HUES48 (cell line): ENCODE measurements around the gene USP22.

ENCODE experiments used
- H3K27ac ChIP-seq: one replicate; pipeline ENCODE4 v1.7.0; 2013; ENCODE audit warnings: low read depth, low read length, inconsistent platforms
- H3K27me3 ChIP-seq: 2 replicates; pipeline ENCODE4 v1.6.1; 2013; ENCODE audit warnings: mild to moderate bottlenecking, low read length; ENCODE audit not compliant: control insufficient read depth, insufficient read depth
- H3K36me3 ChIP-seq: 2 replicates; pipeline ENCODE4 v1.6.1; 2013; ENCODE audit warnings: low read length; ENCODE audit not compliant: control insufficient read depth, insufficient read depth
- H3K4me1 ChIP-seq: 2 replicates; pipeline ENCODE4 v1.6.1; 2013; ENCODE audit warnings: mild to moderate bottlenecking, low read length; ENCODE audit not compliant: control insufficient read depth, insufficient read depth
- H3K4me3 ChIP-seq: 2 replicates; pipeline ENCODE4 v1.5.1; 2013; ENCODE audit warnings: mild to moderate bottlenecking, low read depth, low read length
- H3K9ac ChIP-seq: 2 replicates; pipeline ENCODE4 v1.6.1; 2013; ENCODE audit warnings: mild to moderate bottlenecking, low read depth, low read length, moderate library complexity
- H3K9me3 ChIP-seq: 2 replicates; pipeline ENCODE4 v1.6.1; 2013; ENCODE audit warnings: low read length; ENCODE audit not compliant: control insufficient read depth, insufficient read depth

Gene USP22

DNA sequence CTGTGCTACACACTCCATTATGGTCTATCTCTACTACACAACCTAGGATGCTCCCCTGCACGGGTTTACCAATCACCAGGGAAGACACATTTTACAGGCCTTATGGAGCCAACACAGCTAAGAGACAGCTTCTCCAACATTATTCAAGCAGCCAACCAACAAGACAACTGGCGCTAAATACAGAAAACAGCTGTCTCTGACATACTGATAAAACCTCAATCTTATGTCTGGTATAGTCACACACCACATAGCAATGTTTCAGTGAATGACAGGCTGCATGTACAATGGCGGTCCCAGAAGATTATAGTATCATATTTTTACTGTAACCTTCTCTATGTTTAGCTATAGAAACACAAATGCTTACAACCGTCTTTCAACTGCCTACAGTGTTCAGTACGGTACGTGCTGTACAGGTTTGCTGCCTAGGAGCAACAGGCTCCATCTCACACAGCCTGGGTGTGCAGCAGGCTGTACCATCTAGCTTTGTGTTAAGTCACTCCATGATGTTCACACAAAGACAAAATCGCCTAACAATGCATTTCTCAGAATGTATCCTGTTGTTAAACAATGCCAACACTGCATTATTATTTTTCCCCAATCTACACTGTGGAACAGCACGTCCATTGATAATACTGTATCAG lies 10.9 kb downstream of the USP22 start:
- Histone ChIP-seq H3K27me3 (no peaks in the 10 kb centered on the region), H3K27ac (no peak overlapping the region), H3K4me1 (peaks cover 49% of the 10 kb centered on the region), H3K9me3 (no peaks in the 10 kb centered on the region), H3K9ac (no peak overlapping the region), H3K4me3 (no peak overlapping the region), H3K36me3 (peaks cover 55% of the 10 kb centered on the region)

DNA sequence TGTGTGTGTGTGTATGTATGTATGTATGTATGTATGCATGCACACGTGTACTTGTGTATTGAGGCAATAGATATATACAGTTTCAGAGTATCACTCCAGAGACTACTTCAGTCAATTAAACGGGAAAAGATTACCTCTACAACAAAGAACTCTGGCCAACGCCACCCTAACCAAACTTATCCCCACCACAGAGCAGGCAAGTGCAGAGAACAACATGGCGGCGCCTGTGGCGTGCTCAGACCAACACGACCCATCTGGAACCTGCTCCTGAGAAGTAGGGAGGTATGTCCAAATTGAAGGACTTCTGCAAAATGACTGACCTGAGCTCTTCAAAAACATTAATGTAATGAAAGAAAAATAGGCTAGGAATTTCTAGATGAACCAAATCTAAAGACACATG lies 12.4 kb downstream of the USP22 start:
- no peaks in the 10 kb centered on the region for H3K9me3 ChIP-seq
- H3K27me3 ChIP-seq, result no peaks in the 10 kb centered on the region
- H3K27ac ChIP-seq, result no peak overlapping the region
- peaks cover 62% of the 10 kb centered on the region for H3K36me3 ChIP-seq
- peaks cover 40% of the 10 kb centered on the region for H3K4me1 ChIP-seq
- H3K4me3 ChIP-seq, result no peak overlapping the region
- H3K9ac ChIP-seq, result no peak overlapping the region

- H3K9ac ChIP-seq, result no peak overlapping the region
- no peak overlapping the region for H3K27ac ChIP-seq
- peaks cover 31% of the 10 kb centered on the region for H3K4me1 ChIP-seq
- peaks cover 69% of the 10 kb centered on the region for H3K36me3 ChIP-seq
- H3K4me3 ChIP-seq, result no peak overlapping the region
- H3K27me3 ChIP-seq, result no peaks in the 10 kb centered on the region
- no peaks in the 10 kb centered on the region for H3K9me3 ChIP-seq
Measured at GRCh38 chr17:21029515-21029914, 13.3 kb downstream of the USP22 start.

DNA sequence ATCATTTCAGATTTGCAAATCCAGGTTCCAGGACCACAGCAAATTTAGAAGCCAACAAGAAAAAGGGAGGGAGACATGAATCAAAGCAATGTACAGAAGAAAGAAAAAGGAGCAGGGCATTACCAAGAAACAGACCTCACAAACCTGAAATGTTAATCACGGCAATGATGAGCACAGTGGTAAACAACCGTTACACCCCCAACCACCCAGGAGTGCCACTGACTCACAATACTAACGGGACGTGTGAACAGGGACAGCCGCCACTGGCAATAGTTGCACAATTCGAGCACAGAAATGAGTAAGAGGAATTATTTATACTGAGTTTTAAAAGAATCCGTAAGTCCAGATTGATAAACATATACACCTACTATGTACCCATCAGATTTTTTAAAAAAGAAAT lies 13.8 kb downstream of the USP22 start:
- H3K36me3 ChIP-seq, result peaks cover 69% of the 10 kb centered on the region
- H3K9ac ChIP-seq, result no peak overlapping the region
- no peaks in the 10 kb centered on the region for H3K27me3 ChIP-seq
- no peak overlapping the region for H3K27ac ChIP-seq
- H3K9me3 ChIP-seq, result no peaks in the 10 kb centered on the region
- peaks cover 26% of the 10 kb centered on the region for H3K4me1 ChIP-seq
- H3K4me3 ChIP-seq, result no peak overlapping the region

DNA sequence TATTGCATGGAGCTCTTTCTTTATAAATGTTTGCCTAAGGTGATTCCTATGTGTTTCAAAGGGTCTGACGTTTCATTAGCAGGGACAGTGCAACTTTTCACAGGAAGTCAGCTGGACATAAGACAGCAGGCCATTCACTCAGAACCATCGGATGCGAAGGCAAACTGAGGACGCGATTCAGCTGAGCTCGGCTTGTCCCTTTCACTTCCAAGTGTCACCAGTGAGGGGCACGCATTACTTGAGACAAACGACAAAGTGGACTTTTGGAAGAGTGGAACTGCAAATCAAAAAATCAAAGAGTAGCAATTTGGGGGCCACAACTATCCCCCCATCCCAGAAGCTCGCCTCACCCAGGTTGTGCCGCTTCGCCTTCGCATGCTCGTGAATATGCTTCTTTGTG lies 14.6 kb downstream of the USP22 start:
- Histone ChIP-seq H3K9ac (no peak overlapping the region), H3K9me3 (no peaks in the 10 kb centered on the region), H3K4me3 (no peak overlapping the region), H3K4me1 (peaks cover 23% of the 10 kb centered on the region), H3K36me3 (peaks cover 75% of the 10 kb centered on the region), H3K27ac (no peak overlapping the region), H3K27me3 (no peaks in the 10 kb centered on the region)

DNA sequence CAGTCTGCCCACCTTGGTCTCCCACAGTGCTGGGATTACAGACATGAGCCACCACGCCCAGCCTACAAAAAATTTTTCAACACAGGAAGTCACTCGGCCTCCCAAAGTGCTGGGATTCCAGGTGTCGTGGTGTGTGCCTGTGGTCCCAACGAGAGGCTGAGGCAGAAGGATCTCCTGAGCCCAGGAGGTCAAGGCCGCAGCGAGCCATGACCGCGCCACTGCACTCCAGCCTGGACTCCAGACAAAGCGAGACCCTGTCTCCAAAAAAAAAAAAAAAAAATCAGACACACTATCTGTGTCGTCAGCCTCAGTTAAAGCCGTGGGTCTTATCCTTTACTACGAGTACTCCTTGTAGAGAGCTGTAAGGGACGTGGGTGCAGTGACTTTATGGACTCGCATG lies 15.8 kb downstream of the USP22 start:
- Histone ChIP-seq H3K27me3 (no peaks in the 10 kb centered on the region), H3K9me3 (no peaks in the 10 kb centered on the region), H3K4me3 (no peak overlapping the region), H3K36me3 (peaks cover 79% of the 10 kb centered on the region), H3K27ac (no peak overlapping the region), H3K4me1 (peaks cover 21% of the 10 kb centered on the region), H3K9ac (no peak overlapping the region)

DNA sequence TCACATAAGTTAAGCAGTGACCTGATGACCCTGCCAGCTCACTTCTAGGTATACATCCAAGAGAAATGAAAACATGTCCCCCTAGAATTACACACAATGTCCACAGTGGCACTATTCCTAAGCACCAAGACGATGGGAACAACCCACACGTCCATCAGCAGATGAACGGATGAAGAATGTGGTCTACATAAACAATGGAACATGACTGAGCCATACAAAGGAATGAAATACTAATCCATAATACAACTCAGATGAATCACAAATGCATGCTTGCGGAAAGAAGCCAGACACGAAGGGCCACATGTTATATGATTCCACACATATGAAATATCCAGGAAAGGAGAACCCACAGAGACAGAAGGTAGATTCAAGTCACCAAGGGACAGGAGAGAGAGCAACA lies 17.4 kb downstream of the USP22 start:
- peaks cover 92% of the 10 kb centered on the region for H3K36me3 ChIP-seq
- H3K4me1 ChIP-seq, result peaks cover 15% of the 10 kb centered on the region
- H3K4me3 ChIP-seq, result no peak overlapping the region
- no peaks in the 10 kb centered on the region for H3K27me3 ChIP-seq
- H3K9me3 ChIP-seq, result no peaks in the 10 kb centered on the region
- H3K27ac ChIP-seq, result no peak overlapping the region
- no peak overlapping the region for H3K9ac ChIP-seq

DNA sequence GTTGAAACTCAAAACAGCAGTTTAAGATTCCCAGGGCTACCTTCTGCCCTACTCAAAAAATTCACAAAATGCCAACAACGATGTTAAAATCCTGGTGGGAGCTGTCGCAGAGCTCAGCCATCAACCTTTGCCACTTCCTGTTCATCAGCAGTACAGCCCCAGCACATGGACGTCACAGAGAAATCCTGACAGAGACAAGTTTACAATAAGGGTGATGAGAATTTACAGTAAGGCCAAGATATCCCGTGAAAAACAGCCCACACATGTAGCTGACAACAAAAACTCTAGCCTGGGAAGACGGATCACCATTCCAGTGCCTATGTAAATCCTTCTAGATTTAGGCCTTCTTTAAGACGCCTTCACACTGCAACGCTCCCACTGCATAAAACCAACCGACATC lies 18.8 kb downstream of the USP22 start:
- no peak overlapping the region for H3K4me3 ChIP-seq
- no peaks in the 10 kb centered on the region for H3K9me3 ChIP-seq
- peaks cover 97% of the 10 kb centered on the region for H3K36me3 ChIP-seq
- H3K9ac ChIP-seq, result no peak overlapping the region
- H3K27ac ChIP-seq, result no peak overlapping the region
- peaks cover 2% of the 10 kb centered on the region; the same call in 1 of the 2 replicates for H3K4me1 ChIP-seq
- H3K27me3 ChIP-seq, result no peaks in the 10 kb centered on the region

DNA sequence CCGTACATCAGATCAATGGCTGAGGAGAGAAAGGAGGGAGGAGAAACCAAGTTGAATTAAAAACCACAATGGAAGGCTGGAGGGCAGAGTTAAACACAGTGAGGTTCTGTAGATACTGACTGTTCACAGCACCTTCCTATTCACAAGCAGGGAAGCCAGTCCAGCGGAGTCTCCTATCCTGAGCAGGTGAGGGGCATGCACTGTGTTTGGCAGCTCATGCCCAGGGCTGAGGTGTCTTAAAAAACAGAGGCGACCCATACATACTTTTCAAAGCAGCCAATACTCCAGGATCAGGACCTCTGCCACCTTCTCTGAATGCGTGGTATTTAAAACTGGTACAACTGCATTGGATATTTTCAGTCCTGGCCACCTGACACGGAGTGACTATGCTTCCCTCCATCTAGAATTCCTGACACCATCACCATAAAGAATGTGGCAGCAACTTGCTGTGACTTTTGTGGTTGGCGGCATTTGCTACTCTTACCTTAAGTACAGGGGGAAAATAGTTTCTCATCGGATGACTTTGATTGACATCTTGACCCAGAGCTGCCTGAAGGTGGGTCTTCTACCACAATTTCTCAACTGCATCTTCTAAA lies 21.5 kb downstream of the USP22 start:
- Histone ChIP-seq H3K4me1 (no peaks in the 10 kb centered on the region), H3K4me3 (no peak overlapping the region), H3K27me3 (no peaks in the 10 kb centered on the region), H3K36me3 (peaks cover 97% of the 10 kb centered on the region), H3K9ac (no peak overlapping the region), H3K27ac (no peak overlapping the region), H3K9me3 (no peaks in the 10 kb centered on the region)

DNA sequence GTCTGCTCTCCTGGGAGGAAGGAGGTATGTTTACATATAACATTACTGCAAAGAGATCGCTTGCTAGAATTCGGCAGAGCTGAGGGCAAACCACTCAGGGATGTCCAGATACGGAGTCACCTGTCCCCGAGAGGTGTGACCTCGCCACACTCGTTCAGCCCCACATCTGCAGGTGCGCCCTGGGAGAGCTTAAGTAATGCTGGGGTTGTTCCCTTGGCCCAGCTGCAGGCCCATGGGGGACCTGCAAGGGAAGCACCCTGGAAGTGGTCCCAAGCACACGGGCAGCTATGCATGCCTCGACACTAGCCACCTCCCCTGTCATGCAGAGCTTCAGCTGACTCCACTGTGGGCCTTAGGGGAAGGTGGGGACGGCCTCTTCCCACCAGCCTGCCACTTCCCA lies 22.2 kb downstream of the USP22 start:
- no peaks in the 10 kb centered on the region for H3K9me3 ChIP-seq
- no peaks in the 10 kb centered on the region for H3K4me1 ChIP-seq
- no peak overlapping the region for H3K9ac ChIP-seq
- H3K27me3 ChIP-seq, result no peaks in the 10 kb centered on the region
- no peak overlapping the region for H3K4me3 ChIP-seq
- peaks cover 97% of the 10 kb centered on the region for H3K36me3 ChIP-seq
- no peak overlapping the region for H3K27ac ChIP-seq

DNA sequence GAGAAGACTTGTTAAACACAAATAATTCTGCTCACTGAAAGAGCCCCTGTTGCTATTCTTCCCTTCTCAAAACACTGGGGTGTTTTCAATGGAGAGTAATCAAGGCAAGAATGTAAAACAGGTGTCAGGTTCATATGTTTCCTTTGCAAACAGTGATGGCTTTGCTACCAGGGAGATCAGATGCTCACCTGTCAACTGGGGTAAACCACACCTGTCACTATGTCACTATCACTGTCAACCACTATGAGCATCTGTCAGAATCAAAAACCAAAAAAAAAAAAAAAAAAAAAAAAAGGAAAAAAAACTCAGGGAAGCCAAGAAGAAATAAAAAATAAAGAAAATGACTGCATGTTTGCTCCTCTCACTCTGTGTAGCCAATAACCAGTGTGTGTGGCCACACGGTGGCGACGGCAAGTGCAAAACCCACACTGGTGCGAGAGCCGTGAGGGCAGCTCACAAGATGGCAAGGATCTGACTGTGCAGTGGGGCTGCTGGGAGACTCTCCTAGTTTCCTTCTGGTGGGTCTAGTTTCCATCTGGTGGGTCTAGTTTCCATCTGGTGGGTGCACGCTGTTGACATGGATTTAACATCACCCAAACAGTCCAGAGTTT lies 22.7 kb downstream of the USP22 start:
- Histone ChIP-seq H3K36me3 (peaks cover 97% of the 10 kb centered on the region), H3K27me3 (no peaks in the 10 kb centered on the region), H3K9ac (no peak overlapping the region), H3K9me3 (no peaks in the 10 kb centered on the region), H3K27ac (no peak overlapping the region), H3K4me3 (no peak overlapping the region), H3K4me1 (no peaks in the 10 kb centered on the region)
